Frontal cortex (tissue), 4 donors: ENCODE measurements around the gene SLC9A2. TPM values are rescaled to one million over a fixed set of nuclear protein-coding genes. Genes with fewer than 3 reads are reported as not detected.
A peak's percentile ranks its signal among the peaks of the same experiment; 100 is the strongest.

Experiments used
- DNase-seq, 2 donors: peaks; one replicate each; pipeline ENCODE4 v3.0.0; 2012; ENCODE audit warnings: low spot score in 2 of 2
- FAIRE-seq: peaks from 2 replicates; lab custom pipeline; 2012; peaks lifted over from hg19 to GRCh38; lab: Jason Lieb, UNC
- total RNA-seq: library from RNA; depleted of rRNA; stranded (reverse); fragments of >200 nt; gene quantifications from one replicate; pipeline ENCODE4 v1.2.3, GENCODE V29; 2014
- donor health status: control.
- donor health status: control.
- donor health status: control.

The SLC9A2 gene
- total RNA-seq, 1 donor from 2014 or later: 0.41 TPM

GRCh38 chr2:102668171-102668570 lies 48.8 kb downstream of the SLC9A2 start:
- no peak for FAIRE-seq
- no peak for DNase-seq

DNA sequence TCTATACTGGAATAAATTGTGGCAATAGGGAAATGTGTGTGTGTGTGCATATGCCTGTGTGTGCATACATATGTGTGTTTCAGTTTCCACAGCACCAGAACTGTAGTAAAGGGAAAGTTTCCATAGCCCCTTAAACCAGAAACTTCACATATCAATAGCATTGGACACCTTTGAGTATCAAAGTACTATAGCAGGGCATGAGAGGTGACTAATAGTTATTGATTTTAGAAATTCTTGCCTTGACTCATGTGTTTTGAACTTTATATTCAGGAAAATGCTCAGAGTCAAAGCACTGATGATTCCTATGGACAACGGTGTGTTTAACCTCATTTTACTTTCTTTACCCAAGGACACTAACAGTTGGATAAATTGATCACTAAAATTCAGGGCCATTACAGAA lies 50.0 kb downstream of the SLC9A2 start:
- FAIRE-seq (no peak), DNase-seq (no peak)

GRCh38 chr2:102672107-102672776 lies 52.9 kb downstream of the SLC9A2 start:
- no peak for FAIRE-seq
- DNase-seq: no peak

- FAIRE-seq (no peak), DNase-seq (no peak)
These were observed 55.0 kb downstream of the SLC9A2 start for GRCh38 chr2:102674370-102674769.

GRCh38 chr2:102674836-102675235 lies 55.5 kb downstream of the SLC9A2 start:
- FAIRE-seq (no peak), DNase-seq (no peak)

GRCh38 chr2:102677244-102678215 lies 58.2 kb downstream of the SLC9A2 start:
- no peak for FAIRE-seq
- DNase-seq: no peak

DNA sequence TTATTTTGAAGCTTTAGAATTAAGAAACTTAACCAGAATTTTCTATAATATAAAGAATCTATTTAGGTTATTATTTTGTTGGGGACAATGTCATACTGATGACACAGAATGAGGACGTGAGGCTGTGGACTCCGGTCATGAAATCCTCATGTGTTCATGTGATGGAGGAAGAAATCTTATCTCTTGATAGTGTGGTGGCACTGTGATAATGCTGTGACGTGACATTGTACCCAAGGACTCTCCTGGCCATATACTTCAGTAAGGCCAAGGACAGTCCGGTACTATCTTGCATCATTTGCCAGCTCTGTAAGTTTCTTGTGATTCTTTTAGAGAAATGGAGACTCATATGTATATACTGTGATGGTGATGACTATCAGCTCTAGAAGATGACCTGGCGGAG lies 59.1 kb downstream of the SLC9A2 start:
- no peak for FAIRE-seq

DNA sequence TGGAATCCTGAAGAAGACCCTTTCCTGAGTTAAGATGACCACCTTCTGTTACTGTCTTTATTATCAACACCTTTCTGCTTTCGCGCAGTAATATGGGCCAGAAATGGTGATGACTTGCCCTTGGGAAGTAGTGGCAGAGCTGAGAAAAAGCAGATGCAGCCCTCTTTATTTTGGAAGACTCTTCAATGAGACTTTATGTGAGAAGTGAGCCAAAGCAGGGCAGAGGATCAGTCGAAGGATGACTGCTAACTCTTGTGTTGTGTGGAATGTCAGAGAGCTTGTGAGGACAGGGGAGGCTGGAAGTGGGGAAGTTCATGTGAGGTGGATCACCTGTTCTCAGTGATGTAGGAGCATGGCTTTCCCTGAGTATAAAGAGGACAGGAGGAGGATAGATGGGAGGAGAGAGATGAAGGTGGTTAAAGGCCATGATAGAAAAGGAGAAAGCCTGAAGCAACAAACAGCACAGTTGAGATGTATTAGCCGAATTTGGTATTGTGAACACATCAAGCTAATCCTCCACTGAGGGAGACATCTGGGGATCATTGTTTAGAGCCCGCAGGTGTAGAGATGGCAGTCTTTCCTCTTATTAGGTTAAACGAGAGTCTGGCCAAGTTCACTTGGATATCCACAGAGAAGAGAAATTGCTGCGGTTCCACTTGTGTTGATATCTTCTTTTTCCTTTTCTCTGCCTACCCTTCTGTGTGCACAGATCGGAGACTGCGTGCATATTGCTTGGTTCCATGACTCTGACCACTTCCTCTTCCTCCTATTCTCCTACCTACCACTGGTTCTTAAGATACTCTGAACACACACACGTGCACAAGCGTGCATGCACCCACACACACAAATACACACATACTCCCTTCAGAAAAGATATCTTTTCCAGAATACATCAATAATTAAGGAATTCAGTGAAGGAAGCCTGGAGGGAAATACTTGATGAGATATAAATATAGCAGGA lies 67.4 kb downstream of the SLC9A2 start:
- FAIRE-seq (no peak), DNase-seq (no peak)

More for the DNA sequence above, 59.1 kb downstream of the SLC9A2 start:
- DNase-seq: no peak

- no peak for DNase-seq
- no peak for FAIRE-seq
These were observed 70.7 kb downstream of the SLC9A2 start for GRCh38 chr2:102690012-102690411.

DNA sequence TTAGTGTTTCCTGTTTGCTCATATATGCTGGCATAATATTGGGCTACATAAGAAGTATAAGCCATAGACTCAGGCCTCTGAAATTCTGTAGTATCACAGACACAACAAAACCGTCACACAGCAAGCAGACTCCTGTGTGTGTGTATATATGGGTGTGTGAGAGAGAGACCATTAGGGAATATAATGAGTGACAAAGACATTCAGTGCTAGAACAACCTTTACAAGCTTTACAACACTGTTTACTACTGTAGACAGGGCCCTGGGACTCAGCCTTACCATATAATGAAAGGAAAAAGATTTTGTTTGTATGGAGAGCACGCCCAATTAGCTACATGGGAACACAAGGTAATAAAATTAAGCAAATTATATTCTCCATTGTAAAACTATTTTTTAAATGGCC lies 77.1 kb downstream of the SLC9A2 start:
- DNase-seq: no peak
- FAIRE-seq: no peak

- no peak for FAIRE-seq
These were observed 79.2 kb downstream of the SLC9A2 start for GRCh38 chr2:102698369-102699111.

GRCh38 chr2:102703305-102703704 lies 84.0 kb downstream of the SLC9A2 start:
- DNase-seq (no peak), FAIRE-seq (no peak)

More at GRCh38 chr2:102698369-102699111, 79.2 kb downstream of the SLC9A2 start:
- DNase-seq: no peak

GRCh38 chr2:102703748-102704147 lies 84.4 kb downstream of the SLC9A2 start:
- DNase-seq (peak in 1 of 2 donors; percentile 26), FAIRE-seq (no peak)

DNA sequence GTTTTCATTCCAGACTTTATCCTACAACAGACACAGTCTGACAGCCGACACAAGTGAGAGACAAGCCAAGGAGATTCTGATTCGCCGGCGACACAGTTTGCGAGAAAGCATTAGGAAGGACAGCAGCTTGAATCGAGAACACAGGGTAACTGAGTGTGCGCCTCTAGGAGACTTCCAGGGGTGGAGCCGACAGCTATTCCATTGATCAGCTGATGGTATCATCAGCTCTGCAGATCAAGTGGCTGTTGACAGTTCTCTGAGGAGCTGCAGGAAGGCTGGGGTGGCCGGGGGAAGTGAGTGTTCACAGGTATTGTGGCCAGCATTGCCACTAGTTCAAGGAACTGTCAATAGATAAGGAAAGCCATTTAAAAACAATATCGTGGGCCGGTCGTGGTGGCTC lies 85.2 kb downstream of the SLC9A2 start:
- DNase-seq: no peak
- no peak for FAIRE-seq

DNA sequence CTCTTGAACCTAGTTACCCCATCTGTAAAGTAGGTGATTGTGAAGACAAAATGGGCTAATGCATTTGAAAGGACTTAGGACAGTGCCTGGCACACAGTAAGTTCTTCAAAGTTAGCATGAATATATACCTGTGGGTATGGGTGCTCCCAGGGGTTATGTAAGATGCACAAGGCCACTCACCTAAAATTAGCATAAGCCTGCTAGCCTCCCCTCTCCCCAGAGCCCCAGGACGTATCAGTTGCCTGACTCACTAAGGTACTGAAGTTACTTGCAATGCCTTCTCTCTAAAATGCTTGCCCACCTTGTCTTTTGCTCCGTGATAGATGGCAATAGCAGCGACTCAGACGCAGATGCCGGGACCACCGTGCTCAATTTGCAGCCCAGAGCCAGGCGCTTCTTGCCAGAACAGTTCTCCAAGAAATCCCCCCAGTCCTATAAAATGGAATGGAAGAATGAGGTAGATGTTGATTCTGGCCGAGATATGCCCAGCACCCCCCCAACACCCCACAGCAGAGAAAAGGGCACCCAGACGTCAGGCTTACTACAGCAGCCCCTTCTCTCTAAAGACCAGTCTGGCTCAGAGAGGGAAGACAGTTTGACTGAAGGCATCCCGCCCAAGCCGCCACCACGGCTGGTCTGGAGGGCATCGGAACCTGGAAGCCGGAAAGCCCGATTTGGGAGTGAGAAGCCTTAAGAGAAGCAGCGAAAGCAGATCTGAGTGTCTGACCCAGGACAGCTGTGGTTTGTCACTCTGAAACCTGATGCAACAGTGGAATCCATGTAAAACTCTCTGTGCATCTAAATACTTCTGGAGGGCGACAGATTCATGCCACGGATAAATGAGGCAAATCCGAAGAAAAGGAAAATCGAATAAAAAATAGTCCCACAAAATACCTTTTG lies 88.7 kb downstream of the SLC9A2 start:
- DNase-seq: no peak
- no peak for FAIRE-seq

DNA sequence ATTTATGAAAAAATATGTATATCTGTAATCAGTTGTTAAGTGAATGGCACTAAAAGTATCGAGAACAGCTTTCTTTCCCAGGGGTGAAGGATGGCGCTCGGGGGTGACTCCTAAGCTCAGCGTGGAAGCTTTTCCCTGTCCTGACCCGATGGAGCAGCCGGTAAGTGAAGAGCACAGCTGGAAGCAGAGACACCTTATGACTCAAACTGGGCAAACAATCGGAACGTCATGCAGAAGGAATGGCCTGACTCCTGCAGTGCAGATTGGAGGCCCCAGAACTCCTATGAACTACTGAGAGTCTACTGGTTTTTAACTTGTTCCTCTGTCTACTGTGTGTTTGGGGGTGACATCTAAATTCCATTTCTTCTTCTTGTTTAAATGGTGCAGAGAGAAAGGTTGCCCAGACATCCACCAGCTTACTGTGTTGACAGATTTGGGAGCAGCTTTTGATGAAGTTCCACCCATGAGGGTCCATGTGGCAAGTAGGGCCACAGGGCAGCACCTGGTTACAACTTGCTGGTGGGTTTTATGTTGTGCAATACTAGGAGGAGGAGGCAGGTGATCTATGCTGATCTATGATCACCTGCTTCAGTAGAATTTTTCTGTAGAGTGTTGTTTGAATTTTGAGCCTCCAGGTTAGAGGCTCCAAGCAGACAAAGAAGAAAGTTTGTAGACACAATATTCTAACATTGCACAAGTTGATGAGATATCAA lies 89.7 kb downstream of the SLC9A2 start:
- no peak for FAIRE-seq
- no peak for DNase-seq

DNA sequence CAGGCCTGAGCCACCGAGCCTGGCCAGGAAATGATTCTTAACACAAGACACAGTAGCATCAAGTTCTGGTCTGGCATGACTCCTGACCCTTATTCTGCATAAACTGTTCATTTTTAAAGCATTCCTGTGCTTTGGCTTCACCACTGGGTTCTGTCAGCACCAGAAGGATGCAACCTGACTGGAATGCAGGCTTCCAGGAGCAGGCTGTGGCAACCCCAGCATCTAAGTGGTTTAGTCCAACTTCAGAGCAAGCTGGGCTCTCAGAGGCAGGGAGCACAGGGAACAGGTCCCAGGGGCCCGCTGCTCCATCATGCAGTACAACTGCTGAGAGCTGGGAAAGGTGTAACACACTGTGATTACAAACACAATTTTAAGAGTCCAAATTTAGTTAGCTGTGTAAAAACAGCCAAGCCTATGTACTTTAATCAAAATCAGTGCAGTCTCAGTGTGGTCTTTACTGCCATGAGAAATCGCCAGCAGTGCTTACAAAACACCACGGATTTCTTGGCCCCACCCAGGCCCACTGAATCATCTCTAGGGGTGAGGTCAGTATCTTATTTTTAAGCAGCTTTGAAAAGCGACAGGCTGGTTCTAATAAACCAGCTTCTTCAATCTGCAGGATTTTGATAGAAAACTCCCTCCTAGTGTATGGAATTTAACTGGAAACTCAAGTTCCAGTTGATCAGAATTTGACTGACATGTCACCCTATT lies 98.1 kb downstream of the SLC9A2 start:
- no peak for DNase-seq
- no peak for FAIRE-seq
